ENCODE results near the gene ADK.

The ADK gene

DNA sequence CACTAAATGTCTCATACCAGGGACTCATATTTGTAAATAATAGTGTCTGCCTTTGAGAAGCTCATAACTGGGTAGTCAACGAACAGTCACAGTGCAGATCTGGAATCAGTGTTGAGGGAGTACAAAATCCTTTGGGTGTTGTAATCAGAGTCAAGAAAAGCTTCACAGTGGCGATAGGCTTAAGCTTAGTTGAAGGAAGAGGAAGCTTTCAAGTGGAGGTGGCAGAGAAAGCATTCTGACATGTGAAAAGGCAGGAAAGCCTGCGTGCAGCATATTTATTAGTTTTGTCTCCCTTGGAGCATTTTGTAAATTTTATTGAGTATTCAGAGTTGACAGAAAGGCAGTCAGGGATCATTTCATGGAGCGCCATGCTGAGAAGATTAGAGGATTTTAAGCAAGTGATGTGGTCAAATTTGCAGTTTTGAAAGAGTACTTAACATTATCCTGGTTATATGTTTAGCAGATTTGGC, 104.9 kb downstream of the ADK start:
- Histone ChIP-seq H3K4me1 (ENCODE audit: control insufficient read depth in 1 of 2, insufficient read depth in 1 of 2, low read depth in 1 of 2, low read length in 1 of 2) (peaks cover 15 to 18% of the 10 kb centered on the region in 2 experiments), H3K27ac (peak overlapping the region; percentile 48), H3K27me3 (no peaks in the 10 kb centered on the region), H3K4me3 (ENCODE audit: low read depth in 1 of 2, low read length in 1 of 2) (no peak overlapping the region), H3K9me3 (no peaks in the 10 kb centered on the region), H3K36me3 (no peaks in the 10 kb centered on the region)
- TF ChIP-seq, protein P1, sequence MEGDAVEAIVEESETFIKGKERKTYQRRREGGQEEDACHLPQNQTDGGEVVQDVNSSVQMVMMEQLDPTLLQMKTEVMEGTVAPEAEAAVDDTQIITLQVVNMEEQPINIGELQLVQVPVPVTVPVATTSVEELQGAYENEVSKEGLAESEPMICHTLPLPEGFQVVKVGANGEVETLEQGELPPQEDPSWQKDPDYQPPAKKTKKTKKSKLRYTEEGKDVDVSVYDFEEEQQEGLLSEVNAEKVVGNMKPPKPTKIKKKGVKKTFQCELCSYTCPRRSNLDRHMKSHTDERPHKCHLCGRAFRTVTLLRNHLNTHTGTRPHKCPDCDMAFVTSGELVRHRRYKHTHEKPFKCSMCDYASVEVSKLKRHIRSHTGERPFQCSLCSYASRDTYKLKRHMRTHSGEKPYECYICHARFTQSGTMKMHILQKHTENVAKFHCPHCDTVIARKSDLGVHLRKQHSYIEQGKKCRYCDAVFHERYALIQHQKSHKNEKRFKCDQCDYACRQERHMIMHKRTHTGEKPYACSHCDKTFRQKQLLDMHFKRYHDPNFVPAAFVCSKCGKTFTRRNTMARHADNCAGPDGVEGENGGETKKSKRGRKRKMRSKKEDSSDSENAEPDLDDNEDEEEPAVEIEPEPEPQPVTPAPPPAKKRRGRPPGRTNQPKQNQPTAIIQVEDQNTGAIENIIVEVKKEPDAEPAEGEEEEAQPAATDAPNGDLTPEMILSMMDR (IDR thresholded peaks at IDR 0.05) = no peak

DNA sequence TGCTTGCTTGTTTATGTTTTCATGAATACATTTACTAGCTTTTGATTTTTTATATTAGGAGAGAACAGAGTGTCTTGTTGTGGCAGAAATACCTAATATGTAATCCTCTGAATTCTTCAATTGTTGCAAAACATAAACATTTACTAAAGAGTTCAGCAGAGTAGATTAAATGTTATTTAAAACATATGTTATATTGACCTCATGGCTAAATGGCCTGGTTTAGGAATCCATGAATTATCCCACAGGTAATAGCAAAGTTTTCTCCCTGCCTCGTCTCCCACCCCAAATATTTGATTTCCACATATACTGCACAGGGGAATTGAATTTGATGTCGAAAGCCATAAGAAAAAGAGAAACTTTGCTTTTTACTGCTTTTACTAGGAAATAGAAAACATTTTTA, 111.8 kb downstream of the ADK start:
- TF ChIP-seq, protein P1 (IDR thresholded peaks at IDR 0.05) = no peak
- Histone ChIP-seq H3K4me3 (ENCODE audit: low read depth in 1 of 2, low read length in 1 of 2) (no peak overlapping the region), H3K9me3 (no peaks in the 10 kb centered on the region), H3K36me3 (no peaks in the 10 kb centered on the region), H3K27me3 (no peaks in the 10 kb centered on the region), H3K27ac (no peak overlapping the region), H3K4me1 (ENCODE audit: control insufficient read depth in 1 of 2, insufficient read depth in 1 of 2, low read depth in 1 of 2, low read length in 1 of 2) (no peaks in the 10 kb centered on the region)

DNA sequence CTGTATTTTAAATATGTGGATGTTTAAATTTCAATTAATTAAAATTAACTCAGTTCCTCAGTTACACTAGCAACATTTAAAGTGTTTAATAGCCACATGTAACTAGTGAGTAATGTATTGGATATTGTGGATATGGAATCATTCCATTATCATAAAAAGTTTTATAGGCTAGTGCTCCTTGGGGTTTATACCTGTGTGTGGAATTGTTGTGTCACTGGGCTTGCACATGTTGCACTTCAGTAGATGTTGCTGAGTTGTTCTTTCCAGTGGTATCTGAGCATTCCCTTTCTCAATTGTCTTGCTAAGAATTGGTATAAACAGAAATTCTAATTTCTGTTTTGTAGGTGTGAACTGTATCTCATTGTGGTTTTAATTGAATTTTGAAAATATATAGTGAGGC, 113.0 kb downstream of the ADK start:
- H3K27ac ChIP-seq = no peak overlapping the region
- TF ChIP-seq, protein P1 (IDR thresholded peaks at IDR 0.05) = no peak
- H3K27me3 ChIP-seq = no peaks in the 10 kb centered on the region
- H3K4me3 ChIP-seq (ENCODE audit: low read depth in 1 of 2, low read length in 1 of 2) = no peak overlapping the region
- H3K9me3 ChIP-seq = no peaks in the 10 kb centered on the region
- H3K4me1 ChIP-seq (ENCODE audit: control insufficient read depth in 1 of 2, insufficient read depth in 1 of 2, low read depth in 1 of 2, low read length in 1 of 2) = no peaks in the 10 kb centered on the region
- no peaks in the 10 kb centered on the region for H3K36me3 ChIP-seq

DNA sequence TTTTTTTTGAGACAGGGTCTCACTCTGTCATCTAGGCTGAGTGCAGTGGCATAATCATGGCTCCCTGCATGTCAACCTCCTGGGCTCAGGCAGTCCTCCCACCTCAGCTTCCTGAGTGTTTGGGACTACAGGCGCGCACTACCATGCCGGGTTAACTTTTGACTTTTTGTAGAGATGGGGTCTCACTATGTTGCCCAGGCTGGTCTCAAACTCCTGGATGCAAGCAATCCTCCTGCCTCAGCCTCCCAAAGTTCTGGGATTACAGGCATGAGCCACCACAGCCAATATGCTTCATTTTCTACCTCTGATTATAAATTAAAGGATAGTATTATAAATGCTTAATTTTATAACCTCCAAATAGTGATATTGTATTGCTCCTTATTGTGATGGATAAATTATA, 121.3 kb downstream of the ADK start:
- Histone ChIP-seq H3K9me3 (no peaks in the 10 kb centered on the region), H3K27ac (no peak overlapping the region), H3K4me3 (ENCODE audit: low read depth in 1 of 2, low read length in 1 of 2) (no peak overlapping the region), H3K36me3 (no peaks in the 10 kb centered on the region), H3K4me1 (ENCODE audit: control insufficient read depth in 1 of 2, insufficient read depth in 1 of 2, low read depth in 1 of 2, low read length in 1 of 2) (no peaks in the 10 kb centered on the region), H3K27me3 (no peaks in the 10 kb centered on the region)
- TF ChIP-seq, protein P1 (IDR thresholded peaks at IDR 0.05) = no peak

DNA sequence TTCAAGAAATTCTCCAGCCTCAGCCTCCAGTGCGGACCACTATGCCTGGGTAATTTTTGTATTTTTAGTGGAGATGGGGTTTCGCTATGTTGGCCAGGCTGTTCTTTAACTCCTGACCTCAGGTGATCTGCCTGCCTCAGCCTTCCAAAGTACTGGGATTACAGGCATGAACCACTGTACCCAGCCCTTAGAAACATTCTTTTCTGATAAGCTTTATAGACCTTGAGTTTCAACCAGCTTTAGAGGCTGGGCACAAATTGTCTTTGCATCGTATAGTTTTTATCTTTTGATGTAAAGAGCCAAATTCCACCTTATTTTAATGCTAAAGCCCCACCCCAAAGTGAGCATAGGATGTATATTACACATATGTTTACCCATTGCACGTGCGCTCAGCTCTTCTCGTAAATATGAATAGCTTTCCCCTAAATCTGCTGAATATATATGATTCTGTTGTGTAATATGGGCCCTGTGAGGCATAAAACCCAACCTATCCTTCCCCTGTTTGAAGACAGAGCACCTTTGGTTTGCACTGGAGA, 124.8 kb downstream of the ADK start:
- H3K4me1 ChIP-seq (ENCODE audit: control insufficient read depth in 1 of 2, insufficient read depth in 1 of 2, low read depth in 1 of 2, low read length in 1 of 2) = no peaks in the 10 kb centered on the region
- no peaks in the 10 kb centered on the region for H3K9me3 ChIP-seq
- no peak overlapping the region for H3K4me3 ChIP-seq (ENCODE audit: low read depth in 1 of 2, low read length in 1 of 2)
- TF ChIP-seq, protein P1 (IDR thresholded peaks at IDR 0.05) = no peak
- H3K27me3 ChIP-seq = no peaks in the 10 kb centered on the region
- no peaks in the 10 kb centered on the region for H3K36me3 ChIP-seq
- no peak overlapping the region for H3K27ac ChIP-seq

DNA sequence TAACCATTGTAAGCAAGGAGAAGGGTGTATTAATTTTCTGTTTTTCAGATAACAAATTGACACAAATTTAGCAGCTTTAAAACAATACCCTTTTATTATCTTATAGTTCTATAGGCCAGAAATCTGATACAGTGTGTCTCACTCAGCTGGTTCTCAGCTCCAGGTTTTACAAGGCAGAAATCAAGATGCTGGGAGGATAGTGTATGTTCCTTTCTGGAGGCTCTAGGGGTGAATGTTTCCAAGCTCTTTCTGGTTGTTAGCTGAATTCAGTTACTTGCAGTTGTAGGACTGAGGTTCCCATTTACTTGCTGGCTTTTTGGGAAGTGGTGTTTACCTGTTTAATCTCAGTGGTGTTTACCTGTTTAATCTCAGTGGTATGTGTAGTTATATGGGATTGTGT, 125.4 kb downstream of the ADK start:
- Histone ChIP-seq H3K4me3 (ENCODE audit: low read depth in 1 of 2, low read length in 1 of 2) (no peak overlapping the region), H3K9me3 (no peaks in the 10 kb centered on the region), H3K27ac (no peak overlapping the region), H3K4me1 (ENCODE audit: control insufficient read depth in 1 of 2, insufficient read depth in 1 of 2, low read depth in 1 of 2, low read length in 1 of 2) (no peaks in the 10 kb centered on the region), H3K36me3 (no peaks in the 10 kb centered on the region), H3K27me3 (no peaks in the 10 kb centered on the region)
- TF ChIP-seq, protein P1 (IDR thresholded peaks at IDR 0.05) = no peak

Measured in neutrophil (primary cell).